Vagina (tissue), 2 donors: ENCODE results near the gene PYM1. TPM values are rescaled to one million over a fixed set of nuclear protein-coding genes. Genes with fewer than 3 reads are reported as not detected.

Source experiments
- DNase-seq, 2 donors: peaks; one replicate each; pipeline ENCODE4 v3.0.0-alpha.2; 2017; ENCODE audit errors: extremely low spot score in 2 of 2
- H3K27ac ChIP-seq: fragments of 200-600 bp; sonication (generic); one replicate; pipeline ENCODE4 v1.5.1; 2019
- H3K27me3 ChIP-seq: fragments of 200-600 bp; sonication (generic); one replicate; pipeline ENCODE4 v1.5.1; 2019
- H3K36me3 ChIP-seq, 2 donors: fragments of 200-600 bp; sonication (generic); one replicate each; pipeline ENCODE4 v1.5.1; 2017 to 2019
- H3K4me1 ChIP-seq: fragments of 200-600 bp; sonication (generic); one replicate; pipeline ENCODE4 v1.5.1; 2019
- H3K4me3 ChIP-seq, 2 donors: fragments of 200-600 bp; sonication (generic); 1 replicate in 1 of 2; 2 replicates in 1 of 2; pipeline ENCODE4 v1.5.1; 2016 to 2019
- H3K9me3 ChIP-seq: fragments of 200-600 bp; sonication (generic); one replicate; pipeline ENCODE4 v1.5.1; 2019
- CTCF ChIP-seq, 3 experiments: fragments of 450-650 bp in 2 of 3; fragments of 200-600 bp in 1 of 3; sonication (generic) in 1 of 3; IDR thresholded peaks; one replicate each; pipeline ENCODE4 v1.5.1; 2017 to 2019; ENCODE audit warnings: antibody characterized with exemption in 3 of 3, mild to moderate bottlenecking in 2 of 3, moderate library complexity in 2 of 3
- POLR2A ChIP-seq, 2 donors: fragments of 450-650 bp; IDR thresholded peaks; one replicate each; pipeline ENCODE4 v1.6.1; 2017; ENCODE audit warnings: antibody characterized with exemption in 2 of 2, mild to moderate bottlenecking in 2 of 2, moderate library complexity in 2 of 2
- POLR2AphosphoS5 ChIP-seq, 2 donors: sonication (generic); formaldehyde crosslinking; IDR thresholded peaks; one replicate each; pipeline ENCODE4 v1.9.0; 2017; ENCODE audit warnings: antibody characterized with exemption in 2 of 2, mild to moderate bottlenecking in 2 of 2, low read depth in 1 of 2; ENCODE audit not compliant: insufficient read depth in 1 of 2
- intact Hi-C: fragments of 100-400 bp; cut with DNase I; formaldehyde crosslinking; loops from one replicate; pipeline ENCODE4 v1.15.1; 2023
- total RNA-seq: library from RNA; depleted of rRNA; stranded (reverse); fragments of >200 nt; gene quantifications from one replicate; pipeline ENCODE4 v1.2.3, GENCODE V29; 2016

Gene PYM1
- total RNA-seq, 1 donor from 2014 or later = 25.8 TPM

- no peaks in the 10 kb centered on the region for H3K9me3 ChIP-seq
- no peaks in the 10 kb centered on the region for H3K27me3 ChIP-seq
- H3K4me1 ChIP-seq = peaks cover 23% of the 10 kb centered on the region
- intact Hi-C loops = no loop called here
- DNase-seq = no peak
- peaks cover 0 to 5% of the 10 kb centered on the region in 2 donors for H3K36me3 ChIP-seq
- no peak overlapping the region for H3K4me3 ChIP-seq
- TF ChIP-seq POLR2AphosphoS5 (IDR thresholded peaks at IDR 0.05; ENCODE audit: insufficient read depth in 1 of 2, low read depth in 1 of 2) (no peak), CTCF (IDR thresholded peaks at IDR 0.05) (no peak)
- no peak overlapping the region for H3K27ac ChIP-seq
Observed at GRCh38 chr12:55965240-55965639, 37.5 kb upstream of the PYM1 start.

GRCh38 chr12:55963760-55964159, 36.1 kb upstream of the PYM1 start:
- TF ChIP-seq CTCF (IDR thresholded peaks at IDR 0.05) (no peak), POLR2AphosphoS5 (IDR thresholded peaks at IDR 0.05; ENCODE audit: insufficient read depth in 1 of 2, low read depth in 1 of 2) (no peak), POLR2A (IDR thresholded peaks at IDR 0.05) (no peak)
- Histone ChIP-seq H3K27me3 (no peaks in the 10 kb centered on the region), H3K36me3 (no peaks in the 10 kb centered on the region), H3K9me3 (no peaks in the 10 kb centered on the region), H3K27ac (no peak overlapping the region), H3K4me3 (no peak overlapping the region), H3K4me1 (peaks cover 23% of the 10 kb centered on the region)
- intact Hi-C loops = no loop called here
- no peak for DNase-seq

GRCh38 chr12:55957106-55957859, 29.6 kb upstream of the PYM1 start:
- no peaks in the 10 kb centered on the region for H3K9me3 ChIP-seq
- no peak for DNase-seq
- no peaks in the 10 kb centered on the region for H3K27me3 ChIP-seq
- no peak overlapping the region for H3K4me3 ChIP-seq
- H3K36me3 ChIP-seq = peaks cover 0 to 21% of the 10 kb centered on the region in 2 donors
- no peak overlapping the region for H3K27ac ChIP-seq
- intact Hi-C loops = no loop called here
- peaks cover 10% of the 10 kb centered on the region for H3K4me1 ChIP-seq
- TF ChIP-seq CTCF (IDR thresholded peaks at IDR 0.05) = no peak
- TF ChIP-seq POLR2A (IDR thresholded peaks at IDR 0.05) = no peak
- TF ChIP-seq POLR2AphosphoS5 (IDR thresholded peaks at IDR 0.05; ENCODE audit: insufficient read depth in 1 of 2, low read depth in 1 of 2) = no peak

GRCh38 chr12:55955800-55956508, 28.3 kb upstream of the PYM1 start:
- H3K27ac ChIP-seq = no peak overlapping the region
- peaks cover 10% of the 10 kb centered on the region for H3K4me1 ChIP-seq
- no peaks in the 10 kb centered on the region for H3K27me3 ChIP-seq
- intact Hi-C loops = no loop called here
- no peak overlapping the region for H3K4me3 ChIP-seq
- peaks cover 0 to 32% of the 10 kb centered on the region in 2 donors for H3K36me3 ChIP-seq
- TF ChIP-seq POLR2AphosphoS5 (IDR thresholded peaks at IDR 0.05; ENCODE audit: insufficient read depth in 1 of 2, low read depth in 1 of 2) = peak in 1 of 2 donors; percentile 74
- no peak for TF ChIP-seq CTCF (IDR thresholded peaks at IDR 0.05)
- H3K9me3 ChIP-seq = no peaks in the 10 kb centered on the region
- no peak for DNase-seq

- Histone ChIP-seq H3K27me3 (no peaks in the 10 kb centered on the region), H3K36me3 (peaks cover 0 to 32% of the 10 kb centered on the region in 2 donors), H3K4me3 (no peak overlapping the region), H3K9me3 (no peaks in the 10 kb centered on the region), H3K4me1 (peaks cover 10% of the 10 kb centered on the region), H3K27ac (no peak overlapping the region)
- no peak for TF ChIP-seq POLR2A (IDR thresholded peaks at IDR 0.05)
- TF ChIP-seq POLR2AphosphoS5 (IDR thresholded peaks at IDR 0.05; ENCODE audit: insufficient read depth in 1 of 2, low read depth in 1 of 2) = no peak
- no peak for TF ChIP-seq CTCF (IDR thresholded peaks at IDR 0.05)
- no peak for DNase-seq
- intact Hi-C loops = no loop called here
Observed at GRCh38 chr12:55955344-55955743, 27.6 kb upstream of the PYM1 start.
